HG02763 (cell line): ENCODE measurements around the gene IGLL5.

Source experiments
- ATAC-seq: cut with Tn5 transposase; IDR thresholded peaks from one replicate; pipeline ENCODE4 v1.9.1; 2021; ENCODE audit warnings: mild to moderate bottlenecking, moderate library complexity; ENCODE audit not compliant: unreplicated experiment

Gene IGLL5

GRCh38 chr22:22936180-22936914 lies 48.7 kb downstream of the IGLL5 start:
- no peak for ATAC-seq

- ATAC-seq: no peak
Observed at GRCh38 chr22:22936915-22937656, 49.5 kb downstream of the IGLL5 start.

GRCh38 chr22:22937894-22938480 lies 50.4 kb downstream of the IGLL5 start:
- ATAC-seq: no peak

GRCh38 chr22:22938672-22939587 lies 51.3 kb downstream of the IGLL5 start:
- ATAC-seq: no peak

GRCh38 chr22:22939588-22940368 lies 52.2 kb downstream of the IGLL5 start:
- ATAC-seq: no peak

GRCh38 chr22:22940961-22941605 lies 53.5 kb downstream of the IGLL5 start:
- no peak for ATAC-seq

- no peak for ATAC-seq
Observed at GRCh38 chr22:22941831-22942510, 54.4 kb downstream of the IGLL5 start.

GRCh38 chr22:22942511-22943329 lies 55.1 kb downstream of the IGLL5 start:
- no peak for ATAC-seq

- ATAC-seq: no peak
Observed at GRCh38 chr22:22943521-22944267, 56.1 kb downstream of the IGLL5 start.

- no peak for ATAC-seq
Observed at GRCh38 chr22:22944268-22944985, 56.8 kb downstream of the IGLL5 start.

- no peak for ATAC-seq
Observed at GRCh38 chr22:22945195-22945594, 57.6 kb downstream of the IGLL5 start.
